KMS-11 (cell line): Measurements from ENCODE around the gene PDK1.
"Not testable (repeated sequence)": the region's sequence is repeated elsewhere in the genome, so short reads cannot be mapped to it uniquely, and the experiment has no call there.

ENCODE experiments used
- H2AFZ ChIP-seq: fragments of 200-600 bp; sonication (generic); 2 replicates; pipeline ENCODE4 v1.6.1; 2016; ENCODE audit warnings: antibody characterized with exemption, mixed run types, low read depth
- H3K27ac ChIP-seq: fragments of 200-600 bp; sonication (generic); 2 replicates; pipeline ENCODE4 v1.6.1; 2016; ENCODE audit warnings: mild to moderate bottlenecking, mixed run types
- H3K27me3 ChIP-seq: fragments of 200-600 bp; sonication (generic); 2 replicates; pipeline ENCODE4 v1.6.1; 2017; ENCODE audit warnings: mild to moderate bottlenecking, low read depth, mixed run types, moderate library complexity; ENCODE audit not compliant: insufficient read depth
- H3K36me3 ChIP-seq: fragments of 200-600 bp; sonication (generic); 2 replicates; pipeline ENCODE4 v1.6.1; 2017; ENCODE audit warnings: mild to moderate bottlenecking, mixed run types; ENCODE audit not compliant: insufficient read depth
- H3K4me1 ChIP-seq: fragments of 200-600 bp; sonication (generic); 2 replicates; pipeline ENCODE4 v1.6.1; 2016; ENCODE audit warnings: mild to moderate bottlenecking, low read depth, mixed run types; ENCODE audit not compliant: poor library complexity, severe bottlenecking
- H3K4me2 ChIP-seq: fragments of 200-600 bp; sonication (generic); 2 replicates; pipeline ENCODE4 v1.7.0; 2016; ENCODE audit warnings: mild to moderate bottlenecking, mixed run types
- H3K4me3 ChIP-seq: fragments of 200-600 bp; sonication (generic); IDR thresholded peaks from 2 replicates; pipeline ENCODE4 v1.6.1; 2017; ENCODE audit warnings: low read depth, low read length, mixed read lengths; ENCODE audit not compliant: insufficient read depth
- H3K79me2 ChIP-seq: fragments of 200-600 bp; sonication (generic); 2 replicates; pipeline ENCODE4 v1.6.1; 2016; ENCODE audit warnings: low read depth, mixed run types; ENCODE audit not compliant: insufficient read depth
- H3K9ac ChIP-seq: fragments of 200-600 bp; sonication (generic); 2 replicates; pipeline ENCODE4 v1.6.1; 2016; ENCODE audit warnings: mild to moderate bottlenecking, mixed run types
- H4K20me1 ChIP-seq: fragments of 200-600 bp; sonication (generic); 2 replicates; pipeline ENCODE4 v1.6.1; 2016; ENCODE audit warnings: mild to moderate bottlenecking, mixed run types; ENCODE audit not compliant: insufficient read depth
- CTCF ChIP-seq: fragments of 200-600 bp; sonication (generic); conservative IDR thresholded peaks from 2 replicates; pipeline ENCODE4 v1.6.1; 2017; ENCODE audit warnings: low read depth, mild to moderate bottlenecking, antibody characterized with exemption, low read length, moderate library complexity, mixed read lengths

The PDK1 gene

GRCh38 chr2:172549131-172549530 lies 6.8 kb upstream of the PDK1 start:
- Histone ChIP-seq H3K4me3 (no peak overlapping the region), H3K9ac (no peak overlapping the region), H2AFZ (no peak overlapping the region), H3K36me3 (no peaks in the 10 kb centered on the region), H3K27me3 (no peaks in the 10 kb centered on the region), H4K20me1 (no peaks in the 10 kb centered on the region), H3K79me2 (no peaks in the 10 kb centered on the region), H3K27ac (no peak overlapping the region), H3K4me1 (peaks cover 28% of the 10 kb centered on the region), H3K4me2 (no peak overlapping the region)
- no peak for TF ChIP-seq CTCF

- not testable (repeated sequence) for H2AFZ ChIP-seq, H3K36me3 ChIP-seq, H3K9ac ChIP-seq, H4K20me1 ChIP-seq, H3K79me2 ChIP-seq, H3K4me3 ChIP-seq, H3K27ac ChIP-seq, H3K4me2 ChIP-seq, H3K27me3 ChIP-seq
- H3K4me1 ChIP-seq, result peaks cover 32% of the 10 kb centered on the region
Observed at GRCh38 chr2:172549802-172550201, 6.1 kb upstream of the PDK1 start.

GRCh38 chr2:172550419-172550818 lies 5.5 kb upstream of the PDK1 start:
- Histone ChIP-seq H3K27ac (no peak overlapping the region), H3K4me2 (no peak overlapping the region), H4K20me1 (no peaks in the 10 kb centered on the region), H3K36me3 (no peaks in the 10 kb centered on the region), H2AFZ (no peak overlapping the region), H3K27me3 (no peaks in the 10 kb centered on the region), H3K4me1 (peaks cover 31% of the 10 kb centered on the region), H3K79me2 (no peaks in the 10 kb centered on the region), H3K9ac (no peak overlapping the region), H3K4me3 (no peak overlapping the region)
- TF ChIP-seq CTCF, result no peak

GRCh38 chr2:172551271-172551670 lies 4.6 kb upstream of the PDK1 start:
- TF ChIP-seq CTCF, result no peak
- Histone ChIP-seq H3K79me2 (peaks cover under 1% of the 10 kb centered on the region; the same call in 1 of the 2 replicates), H3K27me3 (no peaks in the 10 kb centered on the region), H3K36me3 (no peaks in the 10 kb centered on the region), H2AFZ (no peak overlapping the region), H3K4me1 (peaks cover 22% of the 10 kb centered on the region), H4K20me1 (no peaks in the 10 kb centered on the region), H3K4me3 (no peak overlapping the region), H3K27ac (no peak overlapping the region), H3K9ac (no peak overlapping the region), H3K4me2 (no peak overlapping the region)

- Histone ChIP-seq H3K4me2 (no peak overlapping the region), H3K4me3 (no peak overlapping the region), H3K9ac (no peak overlapping the region), H4K20me1 (no peaks in the 10 kb centered on the region), H3K4me1 (peaks cover 17% of the 10 kb centered on the region), H3K27me3 (no peaks in the 10 kb centered on the region), H3K27ac (no peak overlapping the region), H2AFZ (no peak overlapping the region), H3K36me3 (no peaks in the 10 kb centered on the region), H3K79me2 (peaks cover 15% of the 10 kb centered on the region)
- no peak for TF ChIP-seq CTCF
Observed at GRCh38 chr2:172552547-172553291, 3.2 kb upstream of the PDK1 start.
